ENCODE results near the gene GLMP.

GLMP gene

GRCh38 chr1:156247460-156248322 lies 47.8 kb downstream of the GLMP start, which contains the start of gene PAQR6:
Gene PAQR6, minus strand, starts transcription at chr1:156248056. Its CDS starts 1,325 bp downstream, at chr1:156246731.
- no peak for FAIRE-seq
- TF ChIP-seq POLR2AphosphoS5 (IDR thresholded peaks at IDR 0.05; ENCODE audit: low read depth, low read length) (peak; percentile 45; the same call in 1 of the 2 replicates), TAF1 (IDR thresholded peaks at IDR 0.05; ENCODE audit: low read depth, low read length) (no peak)
- no peak for DNase-seq (ENCODE audit: insufficient read length, low spot score)

- TF ChIP-seq POLR2AphosphoS5 (IDR thresholded peaks at IDR 0.05; ENCODE audit: low read depth, low read length): peak; percentile 48; the same call in 1 of the 2 replicates
- no peak for TF ChIP-seq POLR2A (IDR thresholded peaks at IDR 0.05; ENCODE audit: low read depth, low read length)
- FAIRE-seq (no peak), DNase-seq (ENCODE audit: insufficient read length, low spot score) (no peak)
Observed at GRCh38 chr1:156246781-156247459, 48.6 kb downstream of the GLMP start.

- TF ChIP-seq POLR2A (IDR thresholded peaks at IDR 0.05; ENCODE audit: low read depth, low read length) (no peak), POLR2AphosphoS5 (IDR thresholded peaks at IDR 0.05; ENCODE audit: low read depth, low read length) (no peak), PAX5 (IDR thresholded peaks at IDR 0.05; ENCODE audit: insufficient read depth, low read length, severe bottlenecking) (no peak), POU2F2 (IDR thresholded peaks at IDR 0.05; ENCODE audit: low read depth, low read length) (no peak), TAF1 (IDR thresholded peaks at IDR 0.05; ENCODE audit: low read depth, low read length) (no peak), SPI1 (IDR thresholded peaks at IDR 0.05; ENCODE audit: low read depth, low read length) (no peak)
- FAIRE-seq (peak; percentile 81), DNase-seq (ENCODE audit: insufficient read length, low spot score) (no peak)
Observed at GRCh38 chr1:156246241-156246780, 49.2 kb downstream of the GLMP start.

- TF ChIP-seq POU2F2 (IDR thresholded peaks at IDR 0.05; ENCODE audit: low read depth, low read length): no peak
- no peak for TF ChIP-seq PAX5 (IDR thresholded peaks at IDR 0.05; ENCODE audit: insufficient read depth, low read length, severe bottlenecking)
- TF ChIP-seq TAF1 (IDR thresholded peaks at IDR 0.05; ENCODE audit: low read depth, low read length): no peak
- no peak for TF ChIP-seq POLR2AphosphoS5 (IDR thresholded peaks at IDR 0.05; ENCODE audit: low read depth, low read length)
- TF ChIP-seq SPI1 (IDR thresholded peaks at IDR 0.05; ENCODE audit: low read depth, low read length): no peak
- TF ChIP-seq POLR2A (IDR thresholded peaks at IDR 0.05; ENCODE audit: low read depth, low read length): no peak; the same call in 1 of the 2 replicates
- peak; percentile 97 for FAIRE-seq
- peak; percentile 69 for DNase-seq (ENCODE audit: insufficient read length, low spot score)
Observed at GRCh38 chr1:156245451-156246232, 49.8 kb downstream of the GLMP start.

GRCh38 chr1:156244712-156245111 lies 50.8 kb downstream of the GLMP start:
- TF ChIP-seq TAF1 (IDR thresholded peaks at IDR 0.05; ENCODE audit: low read depth, low read length): no peak
- TF ChIP-seq POLR2A (IDR thresholded peaks at IDR 0.05; ENCODE audit: low read depth, low read length): no peak
- DNase-seq (ENCODE audit: insufficient read length, low spot score) (no peak), FAIRE-seq (no peak)

GRCh38 chr1:156244126-156244525 lies 51.4 kb downstream of the GLMP start:
- TF ChIP-seq SPI1 (IDR thresholded peaks at IDR 0.05; ENCODE audit: low read depth, low read length) (no peak), POLR2AphosphoS5 (IDR thresholded peaks at IDR 0.05; ENCODE audit: low read depth, low read length) (no peak), POLR2A (IDR thresholded peaks at IDR 0.05; ENCODE audit: low read depth, low read length) (no peak), TAF1 (IDR thresholded peaks at IDR 0.05; ENCODE audit: low read depth, low read length) (no peak), PAX5 (IDR thresholded peaks at IDR 0.05; ENCODE audit: insufficient read depth, low read length, severe bottlenecking) (no peak), POU2F2 (IDR thresholded peaks at IDR 0.05; ENCODE audit: low read depth, low read length) (no peak)
- DNase-seq (ENCODE audit: insufficient read length, low spot score) (no peak), FAIRE-seq (no peak)

GRCh38 chr1:156242738-156243137 lies 52.7 kb downstream of the GLMP start:
- FAIRE-seq (no peak), DNase-seq (ENCODE audit: insufficient read length, low spot score) (no peak)
- no peak for TF ChIP-seq POLR2AphosphoS5 (IDR thresholded peaks at IDR 0.05; ENCODE audit: low read depth, low read length)
- no peak; the same call in 1 of the 2 replicates for TF ChIP-seq POLR2A (IDR thresholded peaks at IDR 0.05; ENCODE audit: low read depth, low read length)
- no peak for TF ChIP-seq PAX5 (IDR thresholded peaks at IDR 0.05; ENCODE audit: insufficient read depth, low read length, severe bottlenecking)
- TF ChIP-seq POU2F2 (IDR thresholded peaks at IDR 0.05; ENCODE audit: low read depth, low read length): no peak
- TF ChIP-seq TAF1 (IDR thresholded peaks at IDR 0.05; ENCODE audit: low read depth, low read length): no peak
